A549 (cell line): ENCODE results near the gene MEF2A. TPM values are rescaled to one million over a fixed set of nuclear protein-coding genes. Genes with fewer than 3 reads are reported as not detected.

ENCODE experiments used
- ATAC-seq, 2 experiments: fragments of 200-7000 bp in 1 of 2; fragments of >200 bp in 1 of 2; cut with Nextera tagmentation in 1 of 2; cut with Tn5 transposase in 1 of 2; 3 replicates each; pipeline versions ENCODE4 v1.8.0 to v1.9.1; 2018 to 2020; ENCODE audit warnings: mild to moderate bottlenecking in 1 of 2, moderate library complexity in 1 of 2
- CTCF ChIA-PET: fragments of 300-600 bp; sonication (Branson Sonifier 250); formaldehyde crosslinking; extraction: SDS; loops from one replicate; lab custom pipeline; 2021; ENCODE audit warnings: antibody characterized with exemption, inconsistent platforms; lab: Yijun Ruan, JAX
- POLR2A ChIA-PET: fragments of 350-600 bp; formaldehyde crosslinking; extraction: SDS; loops from one replicate; lab custom pipeline; 2021; ENCODE audit warnings: antibody characterized with exemption, inconsistent platforms; lab: Yijun Ruan, JAX
- DNase-seq, 2 experiments: peaks; one replicate each; pipeline versions ENCODE4 v3.0.0 to v3.0.0-alpha.2; 2011 to 2016; ENCODE audit warnings: low read depth in 1 of 2, low spot score in 1 of 2
- FAIRE-seq: peaks from 2 replicates; lab custom pipeline; 2011; peaks lifted over from hg19 to GRCh38; lab: Jason Lieb, UNC
- H3K27ac ChIP-seq, 2 experiments: fragments of >200 bp; sonication (Bioruptor Twin); formaldehyde crosslinking; 3 replicates each; pipeline ENCODE4 v1.5.1; 2016 to 2017
- H3K4me1 ChIP-seq: fragments of >200 bp; sonication (Bioruptor Twin); formaldehyde crosslinking; 3 replicates; pipeline ENCODE4 v1.6.1; 2016
- H3K4me2 ChIP-seq: fragments of >200 bp; sonication (Bioruptor Twin); formaldehyde crosslinking; 3 replicates; pipeline ENCODE4 v1.6.1; 2016
- H3K4me3 ChIP-seq: fragments of >200 bp; sonication (Bioruptor Twin); formaldehyde crosslinking; 3 replicates; pipeline ENCODE4 v1.5.1; 2016
- H3K9me3 ChIP-seq: fragments of >200 bp; sonication (Bioruptor Twin); formaldehyde crosslinking; 3 replicates; pipeline ENCODE4 v1.6.1; 2016
- BCL3 ChIP-seq: fragments of >200 bp; sonication (Bioruptor Twin); formaldehyde crosslinking; IDR thresholded peaks from 3 replicates; pipeline ENCODE4 v1.6.1; 2016
- CBX8 ChIP-seq: fragments of 200-600 bp; sonication (generic); IDR thresholded peaks from 2 replicates; pipeline ENCODE4 v1.6.1; 2016
- CEBPB ChIP-seq, 2 experiments: fragments of >200 bp in 1 of 2; sonication (Bioruptor Twin) in 1 of 2; formaldehyde crosslinking in 1 of 2; IDR thresholded peaks; 2 replicates each; pipeline ENCODE4 v1.6.1; 2012 to 2016
- E2F6 ChIP-seq: IDR thresholded peaks from 2 replicates; pipeline ENCODE4 v1.6.1; 2012; ENCODE audit warnings: low read depth, borderline replicate concordance
- EHMT2 ChIP-seq: fragments of 200-600 bp; sonication (generic); IDR thresholded peaks from 2 replicates; pipeline ENCODE4 v1.6.1; 2016; ENCODE audit warnings: antibody characterized with exemption, low read depth, mild to moderate bottlenecking, moderate library complexity
- EP300 ChIP-seq, 2 experiments: fragments of >200 bp; sonication (Bioruptor Twin); formaldehyde crosslinking; IDR thresholded peaks; 2 replicates in 1 of 2; 3 replicates in 1 of 2; pipeline ENCODE4 v1.6.1; 2016 to 2017
- FOSL2 ChIP-seq, 2 experiments: fragments of 450-650 bp in 1 of 2; fragments of >200 bp in 1 of 2; sonication (Bioruptor Twin) in 1 of 2; formaldehyde crosslinking; IDR thresholded peaks; 2 replicates each; pipeline versions ENCODE4 v1.5.0 to v1.6.1; 2016 to 2020; ENCODE audit warnings: mild to moderate bottlenecking in 1 of 2, moderate library complexity in 1 of 2
- FOXS1 ChIP-seq: fragments of 250-450 bp; sonication (Bioruptor Pico); IDR thresholded peaks from 2 replicates; pipeline ENCODE4 v1.5.0; 2020; ENCODE audit warnings: mild to moderate bottlenecking, moderate library complexity
- GATA3 ChIP-seq: IDR thresholded peaks from 2 replicates; pipeline ENCODE4 v1.6.1; 2012; ENCODE audit warnings: borderline replicate concordance
- HDAC2 ChIP-seq: fragments of 200-600 bp; sonication (generic); IDR thresholded peaks from 2 replicates; pipeline ENCODE4 v1.6.1; 2016
- HEYL ChIP-seq: fragments of 250-450 bp; sonication (Bioruptor Pico); IDR thresholded peaks from 2 replicates; pipeline ENCODE4 v1.8.0; 2021; ENCODE audit warnings: mild to moderate bottlenecking, moderate library complexity
- HOXA7 ChIP-seq: fragments of 250-450 bp; sonication (Bioruptor Pico); IDR thresholded peaks from 2 replicates; pipeline ENCODE4 v1.5.0; 2020; ENCODE audit warnings: mild to moderate bottlenecking, moderate library complexity
- HOXB13 ChIP-seq: fragments of 250-450 bp; sonication (Bioruptor Pico); IDR thresholded peaks from 2 replicates; pipeline ENCODE4 v1.5.0; 2020; ENCODE audit warnings: low read depth, mild to moderate bottlenecking, moderate library complexity
- HOXB5 ChIP-seq: fragments of 250-450 bp; sonication (Bioruptor Pico); IDR thresholded peaks from 2 replicates; pipeline ENCODE4 v1.5.0; 2020; ENCODE audit warnings: mild to moderate bottlenecking, moderate library complexity
- JUN ChIP-seq, 2 experiments: fragments of >200 bp; sonication (Bioruptor Twin); formaldehyde crosslinking; IDR thresholded peaks; 2 replicates in 1 of 2; 3 replicates in 1 of 2; pipeline ENCODE4 v1.6.1; 2016 to 2017
- MAFK ChIP-seq: fragments of 450-650 bp; IDR thresholded peaks from 2 replicates; pipeline ENCODE4 v1.6.1; 2014; ENCODE audit not compliant: partially characterized antibody
- MYC ChIP-seq: IDR thresholded peaks from 2 replicates; pipeline ENCODE4 v1.6.1; 2012; ENCODE audit warnings: mild to moderate bottlenecking, inconsistent platforms, low read length, improper control_type of control experiment, borderline replicate concordance
- NPAS2 ChIP-seq: fragments of 250-450 bp; sonication (Bioruptor Pico); IDR thresholded peaks from 2 replicates; pipeline ENCODE4 v1.8.0; 2022; ENCODE audit warnings: mild to moderate bottlenecking, moderate library complexity, borderline replicate concordance
- PBX3 ChIP-seq: IDR thresholded peaks from 2 replicates; pipeline ENCODE4 v1.6.1; 2012
- POLR2AphosphoS2 ChIP-seq: conservative IDR thresholded peaks from 2 replicates; pipeline ENCODE4 v1.6.1; 2012; ENCODE audit warnings: low read length, improper control_type of control experiment, inconsistent platforms
- RARB ChIP-seq: fragments of 250-450 bp; sonication (Bioruptor Pico); IDR thresholded peaks from 2 replicates; pipeline ENCODE4 v1.8.0; 2021; ENCODE audit warnings: mild to moderate bottlenecking, moderate library complexity
- SREBF2 ChIP-seq: fragments of 450-650 bp; IDR thresholded peaks from 2 replicates; pipeline ENCODE4 v1.6.1; 2014; ENCODE audit warnings: mild to moderate bottlenecking, moderate library complexity
- WGBS: methylation state at CpG from one replicate; pipeline ENCODE4 v1.1.6; 2017; ENCODE audit errors: missing lambda C conversion rate; 5-methylcytosine and 5-hydroxymethylcytosine counted together
- polyA plus RNA-seq, 4 experiments: library from polyadenylated mRNA; depleted of rRNA in 3 of 4; stranded (reverse); fragments of >200 nt; fragmentation: RNase III in 1 of 4; extraction: RNeasy Plus Mini Kit Qiagen cat#74134 plus additional on column Dnase treatment in 1 of 4; gene quantifications; 2 replicates in 3 of 4; 3 replicates in 1 of 4; pipeline ENCODE4 v1.2.3, GENCODE V29; 2011 to 2017
- TF ChIP-seq, protein P1 (sequence below): fragments of >200 bp; sonication (Bioruptor Twin); formaldehyde crosslinking; IDR thresholded peaks from 3 replicates; pipeline ENCODE4 v1.5.1; 2016
- TF ChIP-seq, protein P2 (sequence below): fragments of 450-650 bp; IDR thresholded peaks from 2 replicates; pipeline ENCODE4 v1.6.1; 2014; ENCODE audit warnings: antibody characterized with exemption
- TF ChIP-seq, protein P3 (sequence below): fragments of 200-600 bp; sonication (generic); IDR thresholded peaks from 2 replicates; pipeline ENCODE4 v1.6.1; 2016; ENCODE audit warnings: antibody characterized with exemption, mild to moderate bottlenecking, moderate library complexity

The MEF2A gene
- polyA plus RNA-seq, 2 of the 4 experiments (the other 2 are of a cell fraction), result 15.0 to 43.4 TPM

DNA sequence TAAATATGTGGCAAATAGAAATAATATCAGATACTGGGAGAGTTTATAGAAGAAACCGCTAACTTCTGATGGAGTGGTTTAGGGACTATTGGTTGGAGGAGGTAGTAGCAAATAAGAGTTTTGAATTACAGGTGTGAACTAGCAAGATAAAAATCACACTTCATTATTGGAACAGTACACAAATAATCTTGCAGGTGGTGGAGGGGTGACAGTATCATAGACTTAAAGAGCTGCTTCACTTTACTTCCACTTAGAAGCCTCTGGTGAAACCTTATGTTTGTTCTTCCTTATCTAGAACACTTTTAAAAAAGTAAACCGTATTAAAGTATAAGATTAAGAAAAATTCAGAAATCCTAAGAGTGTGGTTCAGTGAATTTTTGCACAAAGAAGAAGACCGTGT, 69.4 kb downstream of the MEF2A start (continued):
- TF ChIP-seq, protein P1, sequence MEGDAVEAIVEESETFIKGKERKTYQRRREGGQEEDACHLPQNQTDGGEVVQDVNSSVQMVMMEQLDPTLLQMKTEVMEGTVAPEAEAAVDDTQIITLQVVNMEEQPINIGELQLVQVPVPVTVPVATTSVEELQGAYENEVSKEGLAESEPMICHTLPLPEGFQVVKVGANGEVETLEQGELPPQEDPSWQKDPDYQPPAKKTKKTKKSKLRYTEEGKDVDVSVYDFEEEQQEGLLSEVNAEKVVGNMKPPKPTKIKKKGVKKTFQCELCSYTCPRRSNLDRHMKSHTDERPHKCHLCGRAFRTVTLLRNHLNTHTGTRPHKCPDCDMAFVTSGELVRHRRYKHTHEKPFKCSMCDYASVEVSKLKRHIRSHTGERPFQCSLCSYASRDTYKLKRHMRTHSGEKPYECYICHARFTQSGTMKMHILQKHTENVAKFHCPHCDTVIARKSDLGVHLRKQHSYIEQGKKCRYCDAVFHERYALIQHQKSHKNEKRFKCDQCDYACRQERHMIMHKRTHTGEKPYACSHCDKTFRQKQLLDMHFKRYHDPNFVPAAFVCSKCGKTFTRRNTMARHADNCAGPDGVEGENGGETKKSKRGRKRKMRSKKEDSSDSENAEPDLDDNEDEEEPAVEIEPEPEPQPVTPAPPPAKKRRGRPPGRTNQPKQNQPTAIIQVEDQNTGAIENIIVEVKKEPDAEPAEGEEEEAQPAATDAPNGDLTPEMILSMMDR, result no peak
- TF ChIP-seq HOXB5 (CRISPR knock-in tag) (no peak), FOSL2 (IDR thresholded peaks at IDR 0.05) (no peak), FOSL2 (CRISPR knock-in tag; IDR thresholded peaks at IDR 0.05) (no peak), PBX3 (no peak), CBX8 (no peak), POLR2AphosphoS2 (no peak), MYC (no peak), HEYL (CRISPR knock-in tag) (no peak)

- WGBS, result 91% methylated on average over 5 of the region's 5 CpGs
- DNase-seq, result no peak
- no peak for FAIRE-seq
- TF ChIP-seq MAFK, result no peak
- TF ChIP-seq HOXA7 (CRISPR knock-in tag), result no peak
- no peak for TF ChIP-seq FOSL2 (IDR thresholded peaks at IDR 0.05)
- TF ChIP-seq FOSL2 (CRISPR knock-in tag; IDR thresholded peaks at IDR 0.05), result no peak
- TF ChIP-seq, protein P2, sequence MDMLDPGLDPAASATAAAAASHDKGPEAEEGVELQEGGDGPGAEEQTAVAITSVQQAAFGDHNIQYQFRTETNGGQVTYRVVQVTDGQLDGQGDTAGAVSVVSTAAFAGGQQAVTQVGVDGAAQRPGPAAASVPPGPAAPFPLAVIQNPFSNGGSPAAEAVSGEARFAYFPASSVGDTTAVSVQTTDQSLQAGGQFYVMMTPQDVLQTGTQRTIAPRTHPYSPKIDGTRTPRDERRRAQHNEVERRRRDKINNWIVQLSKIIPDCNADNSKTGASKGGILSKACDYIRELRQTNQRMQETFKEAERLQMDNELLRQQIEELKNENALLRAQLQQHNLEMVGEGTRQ, result no peak
- no peak for TF ChIP-seq HDAC2
- no peak for TF ChIP-seq GATA3
- no peak for TF ChIP-seq SREBF2
- TF ChIP-seq RARB (CRISPR knock-in tag), result no peak
- no peak for TF ChIP-seq PBX3
- TF ChIP-seq EP300 (IDR thresholded peaks at IDR 0.05), result no peak
- no peak for TF ChIP-seq BCL3
- no peak for TF ChIP-seq HOXB13 (CRISPR knock-in tag)
- TF ChIP-seq, protein P3, sequence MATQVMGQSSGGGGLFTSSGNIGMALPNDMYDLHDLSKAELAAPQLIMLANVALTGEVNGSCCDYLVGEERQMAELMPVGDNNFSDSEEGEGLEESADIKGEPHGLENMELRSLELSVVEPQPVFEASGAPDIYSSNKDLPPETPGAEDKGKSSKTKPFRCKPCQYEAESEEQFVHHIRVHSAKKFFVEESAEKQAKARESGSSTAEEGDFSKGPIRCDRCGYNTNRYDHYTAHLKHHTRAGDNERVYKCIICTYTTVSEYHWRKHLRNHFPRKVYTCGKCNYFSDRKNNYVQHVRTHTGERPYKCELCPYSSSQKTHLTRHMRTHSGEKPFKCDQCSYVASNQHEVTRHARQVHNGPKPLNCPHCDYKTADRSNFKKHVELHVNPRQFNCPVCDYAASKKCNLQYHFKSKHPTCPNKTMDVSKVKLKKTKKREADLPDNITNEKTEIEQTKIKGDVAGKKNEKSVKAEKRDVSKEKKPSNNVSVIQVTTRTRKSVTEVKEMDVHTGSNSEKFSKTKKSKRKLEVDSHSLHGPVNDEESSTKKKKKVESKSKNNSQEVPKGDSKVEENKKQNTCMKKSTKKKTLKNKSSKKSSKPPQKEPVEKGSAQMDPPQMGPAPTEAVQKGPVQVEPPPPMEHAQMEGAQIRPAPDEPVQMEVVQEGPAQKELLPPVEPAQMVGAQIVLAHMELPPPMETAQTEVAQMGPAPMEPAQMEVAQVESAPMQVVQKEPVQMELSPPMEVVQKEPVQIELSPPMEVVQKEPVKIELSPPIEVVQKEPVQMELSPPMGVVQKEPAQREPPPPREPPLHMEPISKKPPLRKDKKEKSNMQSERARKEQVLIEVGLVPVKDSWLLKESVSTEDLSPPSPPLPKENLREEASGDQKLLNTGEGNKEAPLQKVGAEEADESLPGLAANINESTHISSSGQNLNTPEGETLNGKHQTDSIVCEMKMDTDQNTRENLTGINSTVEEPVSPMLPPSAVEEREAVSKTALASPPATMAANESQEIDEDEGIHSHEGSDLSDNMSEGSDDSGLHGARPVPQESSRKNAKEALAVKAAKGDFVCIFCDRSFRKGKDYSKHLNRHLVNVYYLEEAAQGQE, result no peak
- no peak for TF ChIP-seq FOXS1 (CRISPR knock-in tag)
- no peak for TF ChIP-seq CEBPB (IDR thresholded peaks at IDR 0.05)
- no peak for TF ChIP-seq E2F6
- TF ChIP-seq NPAS2, result no peak
- TF ChIP-seq JUN (IDR thresholded peaks at IDR 0.05), result no peak
- no peak for TF ChIP-seq EHMT2
- ChIA-PET CTCF (interaction anchor here (0.7 kb wide), 1 partner anchor 386 kb away, joined by 3 read pairs; no protein-coding TSS in a partner anchor), POLR2A (no interaction called here)
- Histone ChIP-seq H3K9me3 (no peaks in the 10 kb centered on the region), H3K4me2 (no peak overlapping the region), H3K27ac (no peak overlapping the region), H3K4me1 (no peaks in the 10 kb centered on the region), H3K4me3 (no peak overlapping the region)
- ATAC-seq, result no peak
Measured at GRCh38 chr15:99635794-99636193, 70.0 kb downstream of the MEF2A start.
